ENCODE measurements around the gene CCR1. TPM values are rescaled to one million over a fixed set of nuclear protein-coding genes. Genes with fewer than 3 reads are reported as not detected.
A peak's percentile ranks its signal among the peaks of the same experiment; 100 is the strongest.
"Not testable (repeated sequence)": the region's sequence is repeated elsewhere in the genome, so short reads cannot be mapped to it uniquely, and the experiment has no call there.

The CCR1 gene
- total and polyA plus RNA-seq, 12 donors = 1.7 to 41.9 (median 13.3) TPM

DNA sequence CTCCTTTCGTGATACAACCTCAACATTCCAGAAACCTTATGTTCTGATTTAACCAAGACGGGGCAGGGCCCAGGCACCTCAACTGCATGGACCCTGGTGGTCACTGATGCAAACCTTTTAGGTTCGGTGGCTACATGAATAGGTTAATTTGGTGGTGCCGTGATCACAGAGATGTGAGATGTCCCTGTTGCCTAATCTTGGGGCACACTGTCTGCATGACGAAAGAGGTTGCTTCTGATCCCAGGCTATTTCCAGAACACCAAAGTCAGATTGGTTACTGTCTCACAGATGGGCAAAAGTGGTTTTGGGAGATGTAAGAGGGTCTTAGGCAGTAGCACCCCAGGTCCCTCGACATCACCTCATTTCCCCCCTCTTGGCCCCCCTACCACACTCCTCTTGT, 4.0 kb upstream of the CCR1 start:
- peaks cover 4% of the 10 kb centered on the region for H3K27me3 ChIP-seq
- 63 to 85% (median 74%) methylated on average over 4 to 6 of the region's 6 CpGs for WGBS, 4 donors
- H3K4me1 ChIP-seq (replicated peaks in 1 of 2) = no peaks in the 10 kb centered on the region
- TF ChIP-seq POLR2A (IDR thresholded peaks at IDR 0.05) = no peak
- TF ChIP-seq CTCF (IDR thresholded peaks at IDR 0.05) = no peak
- H3K36me3 ChIP-seq (replicated peaks in 1 of 2) = no peaks in the 10 kb centered on the region
- H3K4me3 ChIP-seq = no peak overlapping the region
- no peak for DNase-seq
- no peaks in the 10 kb centered on the region for H3K9me3 ChIP-seq (replicated peaks in 1 of 3)
- no peak overlapping the region for H3K27ac ChIP-seq
- intact Hi-C loops (cut with DNase I) = no loop called here

DNA sequence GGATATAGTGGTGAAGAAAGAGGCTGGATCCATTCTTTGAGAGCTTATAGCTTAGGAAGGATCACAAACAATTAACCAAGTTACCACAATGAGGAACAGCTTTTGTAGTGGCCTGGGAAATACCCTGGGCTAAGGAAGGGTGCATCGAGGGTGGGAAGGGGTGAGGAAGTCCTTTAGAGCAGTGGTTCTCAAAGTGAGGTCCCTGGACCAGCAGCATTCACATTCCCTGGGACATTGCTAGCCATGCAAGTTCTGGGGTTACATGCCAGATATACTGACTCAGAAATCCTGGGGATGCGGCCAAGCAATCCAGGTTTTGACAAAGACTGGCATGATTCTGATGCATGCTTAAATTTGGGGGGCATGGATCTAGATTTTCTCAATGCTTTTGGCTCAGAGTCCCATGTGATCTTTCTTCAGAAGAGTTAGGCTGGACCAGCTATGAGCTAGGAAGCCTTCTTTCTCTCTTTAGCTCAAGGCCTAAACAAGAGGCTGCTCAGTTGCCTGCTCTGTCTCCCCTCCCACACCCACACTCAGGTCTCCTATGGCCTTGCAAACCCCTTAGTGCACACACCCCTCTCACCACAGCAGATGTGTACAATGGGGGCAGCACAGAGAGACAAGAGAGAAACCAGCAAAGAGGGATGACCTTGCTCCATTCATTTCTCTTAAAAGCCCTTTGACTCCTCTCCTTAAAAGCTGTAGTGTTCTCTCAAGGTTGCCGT, 1.8 kb upstream of the CCR1 start:
- no peaks in the 10 kb centered on the region for H3K9me3 ChIP-seq (replicated peaks in 1 of 3)
- no peak overlapping the region for H3K4me3 ChIP-seq
- TF ChIP-seq POLR2A (IDR thresholded peaks at IDR 0.05) = no peak
- TF ChIP-seq CTCF (IDR thresholded peaks at IDR 0.05) = no peak
- intact Hi-C loops (cut with DNase I) = no loop called here
- H3K27me3 ChIP-seq = peaks cover 4% of the 10 kb centered on the region
- DNase-seq = no peak
- H3K36me3 ChIP-seq (replicated peaks in 1 of 2) = no peaks in the 10 kb centered on the region
- no peak overlapping the region for H3K27ac ChIP-seq
- 64 to 86% (median 75%) methylated on average over 3 of the region's 3 CpGs for WGBS, 4 donors
- H3K4me1 ChIP-seq (replicated peaks in 1 of 2) = no peaks in the 10 kb centered on the region

GRCh38 chr3:46209053-46209452, 940 bp upstream of the CCR1 start:
- Histone ChIP-seq H3K9me3 (replicated peaks in 1 of 3) (no peaks in the 10 kb centered on the region), H3K27me3 (no peaks in the 10 kb centered on the region), H3K4me1 (replicated peaks in 1 of 2) (no peaks in the 10 kb centered on the region), H3K4me3 (no peak overlapping the region), H3K36me3 (replicated peaks in 1 of 2) (no peaks in the 10 kb centered on the region), H3K27ac (no peak overlapping the region)
- intact Hi-C loops (cut with DNase I) = no loop called here
- DNase-seq = no peak
- TF ChIP-seq POLR2A (IDR thresholded peaks at IDR 0.05) = no peak
- no peak for TF ChIP-seq CTCF (IDR thresholded peaks at IDR 0.05)
- 38 to 56% (median 40%) methylated on average over 2 of the region's 2 CpGs for WGBS, 4 donors

- H3K4me1 ChIP-seq (replicated peaks in 1 of 2); DNase-seq; H3K27me3 ChIP-seq; intact Hi-C loops (cut with DNase I); H3K36me3 ChIP-seq (replicated peaks in 1 of 2); H3K9me3 ChIP-seq (replicated peaks in 1 of 3): not testable (repeated sequence)
- Histone ChIP-seq H3K27ac (peak overlapping the region in 4 of 5 donors; percentile 6 to 69 (median 34)), H3K4me3 (peak overlapping the region in 1 of 4 donors; percentile 52)
- 74 to 89% (median 77%) methylated on average over 6 of the region's 6 CpGs for WGBS, 4 donors
These were observed 599 bp downstream of the CCR1 start for GRCh38 chr3:46207514-46207913.

All from adrenal gland (tissue), 12 donors.